Neural progenitor cell (in vitro differentiated cells): ENCODE results near the gene CTIF.

ENCODE experiments used
- CTCF ChIP-seq: fragments of 200-600 bp; sonication (generic); IDR thresholded peaks from 2 replicates; pipeline ENCODE4 v1.5.1; 2017; ENCODE audit warnings: antibody characterized with exemption, mild to moderate bottlenecking
- EZH2phosphoT487 ChIP-seq: fragments of 200-600 bp; sonication (generic); IDR thresholded peaks from 2 replicates; pipeline ENCODE4 v1.6.1; 2017; ENCODE audit warnings: antibody characterized with exemption

- TF ChIP-seq EZH2phosphoT487 = no peak
- no peak for TF ChIP-seq CTCF
Measured at GRCh38 chr18:48718251-48718959, 179.6 kb downstream of the CTIF start.
